Activated T-helper 17 cell treated with anti-CD3 and anti-CD28 coated beads, Interleukin-2, amount 50 U/mL, for 72 hours (primary cell): ENCODE results near the gene CTNNA1. TPM values are rescaled to one million over a fixed set of nuclear protein-coding genes. Genes with fewer than 3 reads are reported as not detected.
"Not testable (repeated sequence)": the region's sequence is repeated elsewhere in the genome, so short reads cannot be mapped to it uniquely, and the experiment has no call there.

Source experiments
- ATAC-seq: fragments of 150-1000 bp; cut with Tn5 transposase; replicated peaks from 2 replicates; pipeline ENCODE4 v1.10.0; 2021; ENCODE audit warnings: mild to moderate bottlenecking, moderate library complexity
- H3K27ac Mint-ChIP-seq: one replicate; pipeline ENCODE4 v1.8.0; 2022; ENCODE audit warnings: mixed read lengths
- H3K27me3 Mint-ChIP-seq: one replicate; pipeline ENCODE4 v1.8.0; 2022; ENCODE audit warnings: mixed read lengths
- H3K36me3 Mint-ChIP-seq: one replicate; pipeline ENCODE4 v1.8.0; 2022; ENCODE audit warnings: low read depth, mild to moderate bottlenecking, mixed read lengths
- H3K4me1 Mint-ChIP-seq: one replicate; pipeline ENCODE4 v1.8.0; 2022; ENCODE audit warnings: mixed read lengths
- H3K4me3 Mint-ChIP-seq: one replicate; pipeline ENCODE4 v1.8.0; 2022; ENCODE audit warnings: mild to moderate bottlenecking, mixed read lengths
- H3K9me3 Mint-ChIP-seq: one replicate; pipeline ENCODE4 v1.8.0; 2022; ENCODE audit warnings: mixed read lengths
- total RNA-seq, 2 donors: library from RNA; stranded (reverse); gene quantifications; one replicate each; pipeline ENCODE4 v1.2.3, GENCODE V29; 2022

Gene CTNNA1, protein sequence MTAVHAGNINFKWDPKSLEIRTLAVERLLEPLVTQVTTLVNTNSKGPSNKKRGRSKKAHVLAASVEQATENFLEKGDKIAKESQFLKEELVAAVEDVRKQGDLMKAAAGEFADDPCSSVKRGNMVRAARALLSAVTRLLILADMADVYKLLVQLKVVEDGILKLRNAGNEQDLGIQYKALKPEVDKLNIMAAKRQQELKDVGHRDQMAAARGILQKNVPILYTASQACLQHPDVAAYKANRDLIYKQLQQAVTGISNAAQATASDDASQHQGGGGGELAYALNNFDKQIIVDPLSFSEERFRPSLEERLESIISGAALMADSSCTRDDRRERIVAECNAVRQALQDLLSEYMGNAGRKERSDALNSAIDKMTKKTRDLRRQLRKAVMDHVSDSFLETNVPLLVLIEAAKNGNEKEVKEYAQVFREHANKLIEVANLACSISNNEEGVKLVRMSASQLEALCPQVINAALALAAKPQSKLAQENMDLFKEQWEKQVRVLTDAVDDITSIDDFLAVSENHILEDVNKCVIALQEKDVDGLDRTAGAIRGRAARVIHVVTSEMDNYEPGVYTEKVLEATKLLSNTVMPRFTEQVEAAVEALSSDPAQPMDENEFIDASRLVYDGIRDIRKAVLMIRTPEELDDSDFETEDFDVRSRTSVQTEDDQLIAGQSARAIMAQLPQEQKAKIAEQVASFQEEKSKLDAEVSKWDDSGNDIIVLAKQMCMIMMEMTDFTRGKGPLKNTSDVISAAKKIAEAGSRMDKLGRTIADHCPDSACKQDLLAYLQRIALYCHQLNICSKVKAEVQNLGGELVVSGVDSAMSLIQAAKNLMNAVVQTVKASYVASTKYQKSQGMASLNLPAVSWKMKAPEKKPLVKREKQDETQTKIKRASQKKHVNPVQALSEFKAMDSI
- total RNA-seq = 10 to 100 TPM; 63.6 to 92.1 TPM

DNA sequence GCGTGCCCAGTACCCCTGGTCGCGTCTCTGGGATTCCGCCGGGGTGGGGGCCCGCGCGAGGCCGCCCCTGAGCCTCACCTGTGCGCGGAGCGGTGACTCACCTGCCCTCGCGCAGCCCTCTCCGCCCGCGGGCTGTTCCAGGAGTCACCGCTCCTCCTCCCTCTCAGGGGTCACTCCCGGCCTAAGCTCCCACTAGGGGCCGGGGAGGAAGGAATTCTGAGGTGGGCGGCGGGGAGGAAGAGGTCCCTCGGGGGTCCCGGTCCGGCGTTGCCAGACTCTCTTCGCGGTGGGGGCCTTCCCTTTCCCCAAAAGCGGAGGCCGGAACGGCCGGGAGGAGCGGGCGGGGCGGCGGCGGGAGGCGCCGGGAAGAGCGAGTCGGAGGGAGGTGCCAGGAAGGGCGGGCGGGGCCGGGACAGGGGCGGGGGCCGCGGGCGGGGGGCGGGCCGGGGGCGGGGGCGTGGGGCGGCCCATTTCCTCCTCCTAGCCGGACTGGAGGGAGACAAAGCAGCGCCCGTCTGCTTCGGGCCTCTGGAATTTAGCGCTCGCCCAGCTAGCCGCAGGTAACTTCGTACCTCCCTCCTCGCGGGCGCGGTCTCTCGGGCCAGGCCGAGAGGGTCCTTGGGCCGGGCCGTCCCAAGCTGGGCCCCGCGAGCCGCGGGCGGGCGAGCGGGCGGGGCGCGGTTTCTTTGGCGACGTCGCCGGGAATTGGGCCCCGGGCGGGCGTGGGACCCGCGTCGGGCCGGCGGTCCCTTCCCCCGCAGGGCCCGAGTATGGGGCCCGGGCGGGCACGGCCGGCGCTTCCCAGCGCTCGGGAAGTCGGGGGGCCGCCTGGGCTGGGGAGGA lies at the start of gene CTNNA1:
TSS of gene CTNNA1 (plus strand) at position 475 of the 843 bp plus-strand sequence. CDS start 28,500 bp downstream, outside the sequence.
- H3K9me3 Mint-ChIP-seq = no peaks in the 10 kb centered on the region
- peak; percentile 25 for ATAC-seq
- H3K27me3 Mint-ChIP-seq = peaks cover 13% of the 10 kb centered on the region
- peak within 1 kb of the TSS; percentile 88 for H3K27ac Mint-ChIP-seq
- H3K4me1 Mint-ChIP-seq = peaks cover 29% of the 10 kb centered on the region
- peak within 1 kb of the TSS; percentile 89 for H3K4me3 Mint-ChIP-seq
- H3K36me3 Mint-ChIP-seq = peaks cover 23% of the 10 kb centered on the region

DNA sequence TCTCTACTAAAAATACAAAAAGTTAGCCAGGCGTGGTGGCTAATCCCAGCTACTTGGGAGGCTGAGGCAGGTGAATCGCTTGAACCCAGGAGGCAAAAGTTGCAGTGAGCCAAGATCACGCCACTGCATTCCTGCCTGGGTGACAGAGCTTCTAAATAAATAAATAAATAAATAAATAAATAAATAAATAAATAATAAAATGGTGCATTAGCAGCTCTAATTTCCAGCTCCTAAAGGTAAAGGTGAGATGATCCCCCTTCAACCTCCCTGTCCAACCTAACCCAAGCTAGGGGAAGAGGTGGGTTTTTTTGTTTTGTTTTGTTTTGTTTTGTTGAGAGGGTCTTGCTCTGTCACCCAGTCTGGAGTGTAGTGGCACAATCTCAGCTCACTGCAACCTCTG lies 49.4 kb upstream of the CTNNA1 start:
- not testable (repeated sequence) for H3K36me3 Mint-ChIP-seq, H3K27ac Mint-ChIP-seq, H3K4me1 Mint-ChIP-seq, H3K4me3 Mint-ChIP-seq, ATAC-seq, H3K9me3 Mint-ChIP-seq
- H3K27me3 Mint-ChIP-seq = peaks cover 58% of the 10 kb centered on the region

DNA sequence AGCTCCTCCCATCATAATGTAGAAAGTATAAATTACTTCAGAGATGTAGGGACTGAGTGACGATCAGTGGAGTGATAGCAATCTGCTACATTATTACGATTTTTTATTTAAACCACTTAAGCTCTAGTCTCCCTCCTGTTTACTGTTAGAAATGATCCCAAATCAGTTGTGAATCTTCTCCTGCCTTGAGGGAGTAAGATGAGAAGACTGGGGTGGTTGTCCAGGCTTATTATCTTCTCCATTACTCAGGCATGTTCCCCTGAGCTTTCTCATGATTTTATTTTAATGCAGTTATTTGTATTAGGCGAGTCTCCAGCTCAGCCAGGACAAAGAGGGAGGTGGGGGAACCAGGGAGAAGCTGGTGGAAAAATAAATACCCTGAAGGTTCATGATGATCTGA lies 48.2 kb upstream of the CTNNA1 start:
- Mint-ChIP-seq H3K4me3 (no peak overlapping the region), H3K27ac (no peak overlapping the region), H3K27me3 (peaks cover 54% of the 10 kb centered on the region), H3K36me3 (no peaks in the 10 kb centered on the region), H3K9me3 (no peaks in the 10 kb centered on the region), H3K4me1 (no peaks in the 10 kb centered on the region)
- no peak for ATAC-seq

DNA sequence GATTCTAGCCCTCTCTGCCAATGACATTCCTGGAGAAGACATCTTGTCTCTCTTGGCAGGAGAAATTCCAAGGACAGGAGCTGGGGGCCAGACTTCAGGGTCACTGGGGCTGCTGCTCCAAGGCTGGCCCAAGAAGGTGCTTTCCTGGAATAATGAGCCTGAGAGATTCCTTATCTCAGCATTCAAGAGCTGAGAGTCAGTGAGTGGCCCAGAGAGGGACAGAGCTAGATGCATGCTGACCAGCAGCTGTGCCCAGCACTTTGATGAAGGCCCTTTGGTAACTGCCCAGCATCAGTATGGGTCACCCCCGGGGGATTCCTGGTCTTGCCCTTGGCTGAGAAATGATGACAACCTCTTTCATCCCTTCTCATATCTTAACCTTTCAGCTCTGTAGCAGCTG lies 47.7 kb upstream of the CTNNA1 start:
- Mint-ChIP-seq H3K4me3 (no peak overlapping the region), H3K4me1 (no peaks in the 10 kb centered on the region), H3K36me3 (no peaks in the 10 kb centered on the region), H3K27ac (no peak overlapping the region), H3K27me3 (peaks cover 50% of the 10 kb centered on the region), H3K9me3 (no peaks in the 10 kb centered on the region)
- no peak for ATAC-seq

DNA sequence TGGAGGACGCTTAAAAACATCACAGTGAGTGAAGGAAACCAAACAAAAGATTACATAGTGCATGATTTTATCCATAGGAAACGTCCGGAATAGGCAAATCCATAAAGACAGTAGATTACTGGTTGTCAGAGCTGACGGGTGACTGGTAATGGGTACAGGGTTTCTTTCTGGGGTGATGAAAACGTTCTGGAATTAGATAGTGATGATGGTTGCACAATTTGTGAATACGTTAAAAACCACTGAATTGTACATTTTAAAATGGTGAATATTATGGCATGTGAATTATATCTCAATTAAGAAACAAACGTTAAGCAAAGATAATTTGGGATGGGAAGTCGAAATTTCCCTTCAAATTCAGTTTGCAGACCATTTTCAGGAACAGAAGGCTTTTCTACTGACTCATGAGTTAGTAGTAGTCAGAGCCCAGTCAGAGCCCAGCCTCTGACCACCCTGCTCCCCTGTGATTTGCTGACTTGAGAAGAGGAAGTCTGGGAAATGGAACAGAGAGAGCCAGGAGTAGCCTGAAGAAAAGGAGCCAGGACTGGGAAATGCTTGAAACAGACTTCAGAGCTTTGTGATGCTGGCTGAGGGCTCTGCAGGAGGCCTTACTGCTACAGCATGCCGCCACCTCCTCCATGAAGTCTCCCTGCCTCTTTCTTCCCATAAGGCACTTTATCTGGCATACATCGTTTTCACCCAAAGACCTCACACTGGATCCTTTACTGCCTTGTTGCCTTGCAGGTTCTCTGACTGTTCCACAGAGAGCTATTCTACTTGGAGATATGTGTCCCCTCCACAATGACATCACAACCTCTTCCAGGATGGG lies 46.4 kb upstream of the CTNNA1 start:
- no peak for ATAC-seq
- no peaks in the 10 kb centered on the region for H3K9me3 Mint-ChIP-seq
- peaks cover 45% of the 10 kb centered on the region for H3K27me3 Mint-ChIP-seq
- no peak overlapping the region for H3K27ac Mint-ChIP-seq
- no peak overlapping the region for H3K4me3 Mint-ChIP-seq
- H3K4me1 Mint-ChIP-seq = no peaks in the 10 kb centered on the region
- H3K36me3 Mint-ChIP-seq = no peaks in the 10 kb centered on the region

DNA sequence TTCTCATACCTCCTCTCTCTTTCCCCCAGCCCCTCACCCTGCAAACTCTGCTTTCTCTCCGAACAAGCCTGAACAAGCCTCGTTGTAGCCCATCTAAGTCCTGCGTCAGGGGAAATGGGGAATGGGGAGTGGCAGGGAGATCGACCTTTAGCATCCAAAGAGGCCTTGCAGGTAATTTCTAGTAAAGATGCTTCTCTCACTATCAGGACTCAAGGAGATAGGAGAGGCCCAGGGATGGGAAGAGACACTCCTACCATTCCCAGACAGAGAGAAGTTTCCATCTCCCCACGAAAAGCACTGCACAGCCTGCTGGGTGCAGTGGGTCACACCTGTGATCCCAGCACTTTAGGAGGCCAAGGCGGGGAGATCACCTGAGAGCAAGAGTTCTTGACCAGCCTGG lies 44.4 kb upstream of the CTNNA1 start:
- H3K36me3 Mint-ChIP-seq = no peaks in the 10 kb centered on the region
- H3K4me1 Mint-ChIP-seq = no peaks in the 10 kb centered on the region
- ATAC-seq = no peak
- H3K9me3 Mint-ChIP-seq = no peaks in the 10 kb centered on the region
- H3K4me3 Mint-ChIP-seq = no peak overlapping the region
- H3K27me3 Mint-ChIP-seq = peaks cover 46% of the 10 kb centered on the region
- no peak overlapping the region for H3K27ac Mint-ChIP-seq

DNA sequence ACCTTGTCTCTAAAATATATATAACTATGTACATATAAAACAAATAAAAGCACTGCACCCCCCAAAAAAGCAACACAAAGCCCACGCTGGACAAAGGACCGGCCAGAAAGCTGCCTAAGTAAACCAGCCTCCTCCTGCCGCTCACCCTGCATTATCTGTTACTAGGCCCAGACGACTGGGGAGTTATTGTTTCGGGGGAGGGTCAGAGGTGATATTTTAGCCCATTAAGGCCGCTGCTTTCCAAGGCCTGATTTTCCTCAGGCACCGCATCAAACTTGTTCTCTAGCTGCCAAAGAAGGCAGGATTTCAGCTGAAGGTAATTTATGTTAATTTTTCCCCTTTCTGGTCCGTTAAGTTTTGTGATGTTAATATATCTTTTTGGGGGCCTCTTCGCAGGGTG lies 44.0 kb upstream of the CTNNA1 start:
- H3K36me3 Mint-ChIP-seq = no peaks in the 10 kb centered on the region
- no peak overlapping the region for H3K27ac Mint-ChIP-seq
- ATAC-seq = no peak
- H3K4me1 Mint-ChIP-seq = no peaks in the 10 kb centered on the region
- no peaks in the 10 kb centered on the region for H3K9me3 Mint-ChIP-seq
- peaks cover 46% of the 10 kb centered on the region for H3K27me3 Mint-ChIP-seq
- no peak overlapping the region for H3K4me3 Mint-ChIP-seq

DNA sequence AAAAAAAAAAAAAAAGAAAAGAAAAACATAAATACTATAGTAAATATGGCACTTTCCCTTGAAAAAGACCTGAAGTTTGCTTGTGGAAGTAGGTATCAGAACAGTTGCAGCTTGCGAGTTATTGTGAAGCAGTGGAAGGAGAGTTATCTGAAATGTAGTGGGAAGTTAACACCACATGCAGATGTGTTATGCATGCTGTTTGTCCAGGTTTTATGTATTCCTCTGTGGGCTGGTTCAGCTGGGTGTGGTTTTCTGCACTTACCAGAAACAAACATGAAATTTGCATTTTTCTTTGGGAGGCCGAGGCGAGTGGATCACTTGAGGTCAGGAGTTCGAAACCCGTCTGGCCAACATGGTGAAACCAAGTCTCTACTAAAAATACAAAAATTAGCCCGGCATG lies 42.1 kb upstream of the CTNNA1 start:
- no peak overlapping the region for H3K27ac Mint-ChIP-seq
- H3K36me3 Mint-ChIP-seq = no peaks in the 10 kb centered on the region
- H3K4me1 Mint-ChIP-seq = no peaks in the 10 kb centered on the region
- no peak for ATAC-seq
- no peaks in the 10 kb centered on the region for H3K9me3 Mint-ChIP-seq
- H3K4me3 Mint-ChIP-seq = no peak overlapping the region
- peaks cover 36% of the 10 kb centered on the region for H3K27me3 Mint-ChIP-seq

DNA sequence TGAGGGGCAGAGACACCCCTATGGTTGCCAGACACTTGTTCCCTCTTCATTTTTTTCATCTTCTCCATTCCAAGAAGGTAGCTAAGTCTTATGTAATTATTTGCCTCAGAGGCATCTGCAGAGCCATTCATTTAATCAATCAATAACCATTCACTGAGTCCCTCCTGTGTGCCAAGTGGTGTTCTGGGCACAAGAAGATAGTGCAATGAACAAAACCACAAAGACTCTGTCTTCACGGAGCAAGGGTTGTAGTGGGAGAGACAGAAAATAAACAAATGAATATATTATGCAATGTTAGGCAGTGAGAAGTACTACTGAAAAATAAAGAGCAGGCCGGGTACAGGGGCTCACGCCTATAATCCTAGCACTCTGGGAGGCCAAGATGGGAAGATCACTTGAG lies 41.4 kb upstream of the CTNNA1 start:
- Mint-ChIP-seq H3K4me3 (no peak overlapping the region), H3K4me1 (no peaks in the 10 kb centered on the region), H3K9me3 (no peaks in the 10 kb centered on the region), H3K36me3 (no peaks in the 10 kb centered on the region), H3K27me3 (peaks cover 31% of the 10 kb centered on the region), H3K27ac (no peak overlapping the region)
- no peak for ATAC-seq

DNA sequence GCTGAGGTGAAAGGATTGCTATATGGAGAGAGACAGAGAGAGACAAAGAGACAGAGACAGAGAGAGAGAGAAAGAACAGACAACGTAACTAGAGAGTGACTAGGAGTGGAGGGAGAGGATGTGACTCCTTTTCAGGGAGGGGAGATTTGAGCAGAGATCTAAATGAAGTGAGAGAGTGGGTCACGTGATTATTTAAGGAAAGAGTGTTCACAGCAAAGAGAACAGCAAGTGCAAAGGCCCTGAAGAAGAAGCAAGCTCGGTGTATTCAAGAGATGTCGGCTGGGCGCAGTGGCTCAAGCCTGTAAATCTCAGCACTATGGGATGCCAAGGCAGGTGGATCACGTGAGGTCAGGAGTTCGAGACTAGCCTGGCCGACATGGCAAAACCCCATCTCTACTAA lies 40.9 kb upstream of the CTNNA1 start:
- Mint-ChIP-seq H3K27me3 (peaks cover 28% of the 10 kb centered on the region), H3K4me1 (no peaks in the 10 kb centered on the region), H3K4me3 (no peak overlapping the region), H3K9me3 (no peaks in the 10 kb centered on the region), H3K27ac (no peak overlapping the region), H3K36me3 (no peaks in the 10 kb centered on the region)
- ATAC-seq = no peak

DNA sequence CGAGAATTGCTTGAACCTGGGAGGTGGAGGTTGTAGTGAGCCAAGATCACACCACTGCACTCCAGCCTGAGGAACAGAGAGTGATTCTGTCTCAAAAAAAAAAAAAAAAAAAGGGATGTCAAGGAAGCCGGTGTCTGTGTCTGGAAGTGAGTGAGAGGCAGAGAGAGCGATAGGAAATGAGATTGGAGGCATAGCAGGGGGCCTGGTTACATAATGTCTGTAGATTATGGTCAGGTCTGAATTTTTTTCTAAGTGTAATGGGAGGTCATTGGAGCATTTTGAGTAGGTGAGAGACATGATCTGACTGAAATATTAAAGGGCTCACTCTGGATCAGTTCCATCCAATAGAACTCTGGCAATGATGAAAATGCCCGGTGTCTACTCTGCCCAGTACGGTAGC lies 40.4 kb upstream of the CTNNA1 start:
- Mint-ChIP-seq H3K4me1 (no peaks in the 10 kb centered on the region), H3K27me3 (peaks cover 27% of the 10 kb centered on the region), H3K27ac (no peak overlapping the region), H3K36me3 (no peaks in the 10 kb centered on the region), H3K4me3 (no peak overlapping the region), H3K9me3 (no peaks in the 10 kb centered on the region)
- no peak for ATAC-seq

DNA sequence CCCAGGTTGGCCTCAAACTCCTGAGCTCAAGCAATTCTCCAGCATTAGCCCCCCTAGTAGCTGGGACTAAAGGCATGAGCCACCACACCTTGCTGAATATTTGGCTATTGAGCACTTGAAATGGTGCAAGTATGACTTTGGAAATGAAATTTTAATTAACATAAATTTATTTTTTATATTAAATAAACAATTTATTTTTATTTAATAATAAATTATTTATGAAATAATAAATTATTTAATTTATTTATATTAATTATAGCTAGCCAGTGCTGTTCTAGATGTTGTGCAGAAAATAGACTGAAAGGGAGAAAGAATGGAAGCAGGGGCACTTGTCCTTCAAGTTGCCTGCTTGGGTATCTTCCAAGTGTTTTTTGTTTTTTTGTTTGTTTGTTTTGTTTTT lies 40.0 kb upstream of the CTNNA1 start:
- Mint-ChIP-seq H3K27ac (no peak overlapping the region), H3K27me3 (peaks cover 29% of the 10 kb centered on the region), H3K9me3 (no peaks in the 10 kb centered on the region), H3K36me3 (no peaks in the 10 kb centered on the region), H3K4me1 (no peaks in the 10 kb centered on the region), H3K4me3 (no peak overlapping the region)
- ATAC-seq = no peak

DNA sequence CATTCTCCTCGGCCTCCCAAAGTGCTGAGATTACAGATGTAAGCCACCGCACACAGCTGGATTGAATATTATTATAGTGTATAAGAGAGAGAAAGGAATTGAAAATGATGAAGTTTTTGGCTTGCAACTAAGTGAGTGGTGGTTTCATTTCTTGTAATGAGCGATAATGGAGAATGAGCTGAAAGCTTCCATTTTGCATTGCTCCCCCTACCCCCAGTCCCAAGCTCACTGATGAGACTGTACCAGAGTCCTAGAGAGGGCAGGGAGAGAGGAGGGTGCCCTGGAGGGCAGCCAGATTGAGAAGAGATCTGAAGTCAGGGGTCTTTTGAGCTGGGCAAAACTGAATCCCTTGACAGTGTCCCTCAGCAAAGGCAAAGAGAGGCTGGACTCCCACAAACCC lies 38.5 kb upstream of the CTNNA1 start:
- Mint-ChIP-seq H3K4me1 (no peaks in the 10 kb centered on the region), H3K36me3 (no peaks in the 10 kb centered on the region), H3K27me3 (peaks cover 23% of the 10 kb centered on the region), H3K4me3 (no peak overlapping the region), H3K27ac (no peak overlapping the region), H3K9me3 (no peaks in the 10 kb centered on the region)
- ATAC-seq = peak; percentile 24
